Left renal pelvis (tissue), 4 donors: ENCODE measurements around the gene PNPLA7. TPM values are rescaled to one million over a fixed set of nuclear protein-coding genes. Genes with fewer than 3 reads are reported as not detected.

ENCODE experiments used
- polyA plus RNA-seq, 4 donors: library from polyadenylated mRNA; unstranded; fragments of 120-200 nt; gene quantifications; one replicate each; pipeline ENCODE4 v1.2.1, GENCODE V29; 2013; ENCODE audit not compliant: insufficient read length in 4 of 4

Gene PNPLA7
- polyA plus RNA-seq, 4 donors, result 1.4 to 4.6 (median 2.8) TPM

Other genes starting within 250 kb of the PNPLA7 start
- gene NRARP, start 248.1 kb downstream of the PNPLA7 start, polyA plus RNA-seq, result 1 to 10 TPM; 2.8 to 7.6 (median 6.7) TPM
- 10 to 100 TPM in 2 of 4 donors, 1 to 10 TPM in 2; 8.4 to 26.9 (median 11.4) TPM for gene EXD3, start 127.2 kb downstream of the PNPLA7 start, polyA plus RNA-seq
- gene NOXA1, start 127.0 kb downstream of the PNPLA7 start, polyA plus RNA-seq, result 10 to 100 TPM in 1 of 4 donors, 1 to 10 TPM in 3; 2.5 to 10.9 (median 4.3) TPM
- gene ENTPD8, start 109.0 kb downstream of the PNPLA7 start, polyA plus RNA-seq, result under 1 TPM; 0.20 to 0.70 (median 0.32) TPM
- gene NSMF, start 91.1 kb downstream of the PNPLA7 start, polyA plus RNA-seq, result 10 to 100 TPM; 40.4 to 51.3 (median 46.4) TPM
- gene MRPL41, start 1.5 kb upstream of the PNPLA7 start, polyA plus RNA-seq, result 10 to 100 TPM; 11.7 to 30.7 (median 16.4) TPM
- 10 to 100 TPM; 35.3 to 69.8 (median 41.6) TPM for gene DPH7, start 28.5 kb upstream of the PNPLA7 start, polyA plus RNA-seq
- gene ZMYND19, start 40.1 kb upstream of the PNPLA7 start, polyA plus RNA-seq, result 10 to 100 TPM; 18.9 to 27.5 (median 20.5) TPM
- 10 to 100 TPM; 17.6 to 45.0 (median 26.7) TPM for gene ARRDC1, start 55.3 kb upstream of the PNPLA7 start, polyA plus RNA-seq
- gene EHMT1, start 68.6 kb upstream of the PNPLA7 start, polyA plus RNA-seq, result 10 to 100 TPM; 61.2 to 81.3 (median 72.9) TPM